Glutamatergic neuron (in vitro differentiated cells): ENCODE data around the gene TLX1. TPM values are rescaled to one million over a fixed set of nuclear protein-coding genes. Genes with fewer than 3 reads are reported as not detected.

ENCODE experiments used
- DNase-seq: peaks from one replicate; pipeline ENCODE4 v3.0.0; 2022
- H3K27ac Mint-ChIP-seq: one replicate; pipeline ENCODE4 v1.8.0; 2020; ENCODE audit warnings: mild to moderate bottlenecking, mixed read lengths, inconsistent platforms; ENCODE audit not compliant: unreplicated experiment
- H3K27me3 Mint-ChIP-seq: one replicate; pipeline ENCODE4 v1.8.0; 2020; ENCODE audit warnings: mild to moderate bottlenecking, moderate library complexity, mixed read lengths, inconsistent platforms; ENCODE audit not compliant: unreplicated experiment
- H3K36me3 Mint-ChIP-seq: one replicate; pipeline ENCODE4 v1.8.0; 2020; ENCODE audit warnings: mild to moderate bottlenecking, mixed read lengths, inconsistent platforms; ENCODE audit not compliant: unreplicated experiment
- H3K4me1 Mint-ChIP-seq: one replicate; pipeline ENCODE4 v1.8.0; 2020; ENCODE audit warnings: mild to moderate bottlenecking, low read depth, mixed read lengths, inconsistent platforms; ENCODE audit not compliant: unreplicated experiment
- H3K4me3 Mint-ChIP-seq: one replicate; pipeline ENCODE4 v1.8.0; 2020; ENCODE audit warnings: mild to moderate bottlenecking, mixed read lengths, inconsistent platforms; ENCODE audit not compliant: unreplicated experiment
- H3K9me3 Mint-ChIP-seq: one replicate; pipeline ENCODE4 v1.8.0; 2020; ENCODE audit warnings: mild to moderate bottlenecking, moderate library complexity, mixed read lengths, inconsistent platforms; ENCODE audit not compliant: unreplicated experiment
- CTCF ChIP-seq: fragments of 200-600 bp; sonication (generic); IDR thresholded peaks from one replicate; pipeline ENCODE4 v1.5.0; 2021; ENCODE audit not compliant: partially characterized antibody, unreplicated experiment
- total RNA-seq: library from RNA; stranded (reverse); fragmentation: NEBNext Ultra II Directional; extraction: Animal tissue kit (Norgen Biotek cat#: 25700); gene quantifications from one replicate; pipeline ENCODE4 v1.2.1, GENCODE V29; 2021; ENCODE audit not compliant: unreplicated experiment

TLX1 gene
- total RNA-seq, 1 donor from 2014 or later: 14.3 TPM

- peaks cover 43% of the 10 kb centered on the region for H3K27me3 Mint-ChIP-seq
- no peak for TF ChIP-seq CTCF
- peaks cover 5% of the 10 kb centered on the region for H3K36me3 Mint-ChIP-seq
- H3K4me1 Mint-ChIP-seq: peaks cover 10% of the 10 kb centered on the region
- no peak for DNase-seq
- no peak overlapping the region for H3K27ac Mint-ChIP-seq
- peaks cover 15% of the 10 kb centered on the region for H3K9me3 Mint-ChIP-seq
- peak overlapping the region; percentile 71 for H3K4me3 Mint-ChIP-seq
These were observed 8.6 kb upstream of the TLX1 start for GRCh38 chr10:101122270-101123084.

- peaks cover 16% of the 10 kb centered on the region for H3K9me3 Mint-ChIP-seq
- H3K36me3 Mint-ChIP-seq: peaks cover 5% of the 10 kb centered on the region
- H3K4me3 Mint-ChIP-seq: peak overlapping the region; percentile 71
- peaks cover 10% of the 10 kb centered on the region for H3K4me1 Mint-ChIP-seq
- no peak for TF ChIP-seq CTCF
- H3K27ac Mint-ChIP-seq: no peak overlapping the region
- peaks cover 43% of the 10 kb centered on the region for H3K27me3 Mint-ChIP-seq
- DNase-seq: peak; percentile 74
These were observed 7.8 kb upstream of the TLX1 start for GRCh38 chr10:101123085-101123814.

GRCh38 chr10:101123815-101124617 lies 7.1 kb upstream of the TLX1 start:
- peak overlapping the region; percentile 23 for H3K27ac Mint-ChIP-seq
- DNase-seq: no peak
- peaks cover 5% of the 10 kb centered on the region for H3K36me3 Mint-ChIP-seq
- no peak for TF ChIP-seq CTCF
- H3K4me1 Mint-ChIP-seq: peaks cover 10% of the 10 kb centered on the region
- H3K4me3 Mint-ChIP-seq: peak overlapping the region; percentile 71
- peaks cover 14% of the 10 kb centered on the region for H3K9me3 Mint-ChIP-seq
- peaks cover 44% of the 10 kb centered on the region for H3K27me3 Mint-ChIP-seq

- Mint-ChIP-seq H3K4me3 (no peak overlapping the region), H3K36me3 (peaks cover 5% of the 10 kb centered on the region), H3K27me3 (peaks cover 40% of the 10 kb centered on the region), H3K27ac (no peak overlapping the region), H3K4me1 (peaks cover 10% of the 10 kb centered on the region), H3K9me3 (peaks cover 10% of the 10 kb centered on the region)
- no peak for TF ChIP-seq CTCF
- DNase-seq: no peak
These were observed 6.2 kb upstream of the TLX1 start for GRCh38 chr10:101124933-101125332.
